Psoas muscle (tissue), 8 donors: Measurements from ENCODE around the gene SLC47A2. TPM values are rescaled to one million over a fixed set of nuclear protein-coding genes. Genes with fewer than 3 reads are reported as not detected.

Source experiments
- ATAC-seq, 4 donors: fragments of 200-7000 bp; cut with Tn5 transposase; one replicate each; pipeline ENCODE4 v1.9.1; 2020; ENCODE audit warnings: moderate library complexity in 3 of 4, mild to moderate bottlenecking in 2 of 4
- DNase-seq, 2 donors: peaks; one replicate each; pipeline ENCODE4 v3.0.0-alpha.2; 2020
- H3K27ac ChIP-seq: fragments of 200-600 bp; one replicate; pipeline ENCODE4 v1.8.0; 2022
- H3K27me3 ChIP-seq, 3 donors: fragments of 200-600 bp in 1 of 3; one replicate each; pipeline versions ENCODE4 v1.6.1 to v1.8.0; 2013 to 2022; ENCODE audit warnings: low read length in 2 of 3, mild to moderate bottlenecking in 2 of 3, moderate library complexity in 1 of 3; ENCODE audit not compliant: insufficient read depth in 3 of 3
- H3K36me3 ChIP-seq, 2 donors: fragments of 200-600 bp in 1 of 2; one replicate each; pipeline versions ENCODE4 v1.6.1 to v1.8.0; 2013 to 2022; ENCODE audit warnings: low read depth in 1 of 2, mild to moderate bottlenecking in 1 of 2, moderate library complexity in 1 of 2; ENCODE audit not compliant: insufficient read depth in 1 of 2
- H3K4me1 ChIP-seq: fragments of 200-600 bp; one replicate; pipeline ENCODE4 v1.8.0; 2022
- H3K4me3 ChIP-seq: fragments of 200-600 bp; one replicate; pipeline ENCODE4 v1.8.0; 2022; ENCODE audit warnings: mild to moderate bottlenecking
- H3K9me3 ChIP-seq: fragments of 200-600 bp; one replicate; pipeline ENCODE4 v1.8.0; 2022
- WGBS, 3 donors: extraction: QIAGEN DNeasy Blood & Tissue Kit; methylation state at CpG; one replicate each; pipeline versions ENCODE4 v1.1.6 to v1.1.7; 2013; 5-methylcytosine and 5-hydroxymethylcytosine counted together
- intact Hi-C, 2 donors: fragments of 100-400 bp; cut with DNase I; formaldehyde crosslinking; loops; one replicate each; pipeline versions ENCODE4 v1.11.0 to v1.14.2; 2022
- polyA plus RNA-seq, 3 donors: library from polyadenylated mRNA; stranded (reverse); fragments of 200-250 nt; gene quantifications; one replicate each; pipeline ENCODE4 v1.2.3, GENCODE V29; 2013
- total RNA-seq, 4 donors: library from RNA; stranded (reverse); fragmentation: NEBNext Ultra II Directional in 2 of 4; extraction: Animal tissue kit (Norgen Biotek cat#: 25700) in 2 of 4; gene quantifications; one replicate each; pipeline versions ENCODE4 v1.2.1 to v1.2.4, GENCODE V29; 2021 to 2023
- TF ChIP-seq, protein P1 (sequence below): fragments of 200-600 bp; IDR thresholded peaks from one replicate; pipeline ENCODE4 v1.8.0; 2022; ENCODE audit warnings: antibody characterized with exemption
- donor health status: healthy with polysubstance abuse.
- donor health status: DM: no; HTN: no; CAD: no; lungs with moderate emphysema.
- donor health status: Bipolar disorder and iron deficiency.
- donor health status: healthy.
- donor health status: DM: yes; HTN: yes; CAD: no.
- donor health status: DM: no; HTN: no; CAD: no.
- donor health status: DM: no; HTN: no; CAD: no.
- donor health status: DM: yes; HTN: yes; CAD: no.

Gene SLC47A2
- total and polyA plus RNA-seq, 7 donors = 0.01 to 1.1 (median 0.06) TPM; not detected in 3

DNA sequence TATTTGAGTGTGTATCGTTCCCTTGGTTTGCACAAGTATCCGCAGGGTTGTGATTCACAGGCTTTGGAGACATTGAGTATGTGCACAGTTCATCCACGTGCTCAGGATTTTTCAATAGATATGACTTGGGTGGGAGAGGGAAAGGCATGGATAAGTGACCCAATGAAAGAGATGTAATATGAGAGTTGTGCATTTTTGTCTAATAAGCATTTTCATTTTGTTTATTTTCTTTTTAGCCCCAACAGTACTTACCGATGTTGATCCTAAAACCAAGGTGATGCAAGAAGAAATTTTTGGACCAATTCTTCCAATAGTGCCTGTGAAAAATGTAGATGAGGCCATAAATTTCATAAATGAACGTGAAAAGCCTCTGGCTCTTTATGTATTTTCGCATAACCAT is 53.3 kb downstream of the SLC47A2 start:
- H3K4me1 ChIP-seq = peaks cover 25% of the 10 kb centered on the region
- TF ChIP-seq, protein P1, sequence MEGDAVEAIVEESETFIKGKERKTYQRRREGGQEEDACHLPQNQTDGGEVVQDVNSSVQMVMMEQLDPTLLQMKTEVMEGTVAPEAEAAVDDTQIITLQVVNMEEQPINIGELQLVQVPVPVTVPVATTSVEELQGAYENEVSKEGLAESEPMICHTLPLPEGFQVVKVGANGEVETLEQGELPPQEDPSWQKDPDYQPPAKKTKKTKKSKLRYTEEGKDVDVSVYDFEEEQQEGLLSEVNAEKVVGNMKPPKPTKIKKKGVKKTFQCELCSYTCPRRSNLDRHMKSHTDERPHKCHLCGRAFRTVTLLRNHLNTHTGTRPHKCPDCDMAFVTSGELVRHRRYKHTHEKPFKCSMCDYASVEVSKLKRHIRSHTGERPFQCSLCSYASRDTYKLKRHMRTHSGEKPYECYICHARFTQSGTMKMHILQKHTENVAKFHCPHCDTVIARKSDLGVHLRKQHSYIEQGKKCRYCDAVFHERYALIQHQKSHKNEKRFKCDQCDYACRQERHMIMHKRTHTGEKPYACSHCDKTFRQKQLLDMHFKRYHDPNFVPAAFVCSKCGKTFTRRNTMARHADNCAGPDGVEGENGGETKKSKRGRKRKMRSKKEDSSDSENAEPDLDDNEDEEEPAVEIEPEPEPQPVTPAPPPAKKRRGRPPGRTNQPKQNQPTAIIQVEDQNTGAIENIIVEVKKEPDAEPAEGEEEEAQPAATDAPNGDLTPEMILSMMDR = no peak
- no peak overlapping the region for H3K4me3 ChIP-seq
- 89 to 91% (median 90%) methylated on average over 6 of the region's 6 CpGs for WGBS, 3 donors
- no peaks in the 10 kb centered on the region for H3K9me3 ChIP-seq
- no peak overlapping the region for H3K27ac ChIP-seq
- ATAC-seq (no peak), DNase-seq (no peak)
- intact Hi-C loops = no loop called here
- H3K36me3 ChIP-seq = peaks cover 8 to 93% of the 10 kb centered on the region in 2 donors
- no peaks in the 10 kb centered on the region for H3K27me3 ChIP-seq

DNA sequence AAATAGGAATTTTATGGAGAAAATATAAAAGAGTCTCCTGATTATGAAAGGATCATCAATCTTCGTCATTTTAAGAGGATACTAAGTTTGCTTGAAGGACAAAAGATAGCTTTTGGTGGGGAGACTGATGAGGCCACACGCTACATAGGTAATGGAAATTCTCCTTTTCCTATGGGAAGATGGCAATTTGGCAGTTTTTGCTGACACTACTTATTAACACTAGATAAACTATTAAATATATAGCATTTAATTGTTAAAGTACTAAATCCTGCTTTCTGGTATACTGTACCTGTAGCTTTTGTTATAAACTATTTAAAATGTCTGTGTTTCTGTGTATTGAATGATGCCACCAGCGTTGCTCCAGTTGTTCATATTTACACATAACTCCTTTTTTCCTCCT is 55.3 kb downstream of the SLC47A2 start:
- intact Hi-C loops = no loop called here
- H3K9me3 ChIP-seq = no peaks in the 10 kb centered on the region
- TF ChIP-seq, protein P1 = no peak
- no peak overlapping the region for H3K27ac ChIP-seq
- peaks cover 11 to 95% of the 10 kb centered on the region in 2 donors for H3K36me3 ChIP-seq
- no peaks in the 10 kb centered on the region for H3K27me3 ChIP-seq
- H3K4me1 ChIP-seq = peaks cover 25% of the 10 kb centered on the region
- DNase-seq (no peak), ATAC-seq (no peak)
- WGBS, 3 donors = 94% methylated on average over 3 of the region's 3 CpGs
- no peak overlapping the region for H3K4me3 ChIP-seq

DNA sequence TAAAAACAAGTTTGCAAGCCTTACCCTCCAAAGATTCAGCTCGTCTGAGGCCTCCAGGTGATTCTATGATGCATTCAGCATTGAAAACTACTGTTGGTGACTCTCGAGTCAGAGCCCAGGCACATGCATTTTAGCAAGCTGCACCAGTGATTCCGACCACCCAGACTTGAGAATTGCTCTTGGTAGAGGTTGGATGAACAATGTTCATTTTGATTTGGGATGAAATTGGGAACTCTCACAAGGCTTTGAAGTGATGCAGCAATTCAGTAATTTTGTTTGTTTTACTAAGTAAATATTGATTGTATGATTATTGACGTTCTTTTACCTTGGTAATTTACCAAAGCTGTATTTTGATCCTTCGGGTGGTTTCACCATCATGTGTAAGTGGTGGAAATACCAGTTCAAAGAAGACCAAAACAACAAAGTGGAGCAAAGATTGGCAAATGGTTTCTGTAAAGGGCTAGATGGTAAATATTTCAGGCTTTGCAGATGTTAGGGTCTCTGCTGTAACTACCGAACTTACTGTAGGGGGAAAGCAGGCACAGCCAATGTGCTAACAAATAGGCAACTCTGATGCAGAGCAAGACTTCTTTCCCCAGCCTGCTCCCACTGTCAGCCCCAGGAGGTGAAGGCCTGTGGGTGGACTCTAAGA is 56.0 kb downstream of the SLC47A2 start:
- no peak for DNase-seq
- H3K36me3 ChIP-seq = peaks cover 14 to 95% of the 10 kb centered on the region in 2 donors
- H3K27ac ChIP-seq = peak overlapping the region; percentile 10
- whole genome bisulfite sequencing, 3 donors = 89 to 91% (median 91%) methylated on average over 6 of the region's 6 CpGs
- intact Hi-C loops = no loop called here
- TF ChIP-seq, protein P1 = no peak
- H3K4me3 ChIP-seq = no peak overlapping the region
- no peaks in the 10 kb centered on the region for H3K27me3 ChIP-seq
- H3K4me1 ChIP-seq = peaks cover 25% of the 10 kb centered on the region
- no peaks in the 10 kb centered on the region for H3K9me3 ChIP-seq
- no peak for ATAC-seq

DNA sequence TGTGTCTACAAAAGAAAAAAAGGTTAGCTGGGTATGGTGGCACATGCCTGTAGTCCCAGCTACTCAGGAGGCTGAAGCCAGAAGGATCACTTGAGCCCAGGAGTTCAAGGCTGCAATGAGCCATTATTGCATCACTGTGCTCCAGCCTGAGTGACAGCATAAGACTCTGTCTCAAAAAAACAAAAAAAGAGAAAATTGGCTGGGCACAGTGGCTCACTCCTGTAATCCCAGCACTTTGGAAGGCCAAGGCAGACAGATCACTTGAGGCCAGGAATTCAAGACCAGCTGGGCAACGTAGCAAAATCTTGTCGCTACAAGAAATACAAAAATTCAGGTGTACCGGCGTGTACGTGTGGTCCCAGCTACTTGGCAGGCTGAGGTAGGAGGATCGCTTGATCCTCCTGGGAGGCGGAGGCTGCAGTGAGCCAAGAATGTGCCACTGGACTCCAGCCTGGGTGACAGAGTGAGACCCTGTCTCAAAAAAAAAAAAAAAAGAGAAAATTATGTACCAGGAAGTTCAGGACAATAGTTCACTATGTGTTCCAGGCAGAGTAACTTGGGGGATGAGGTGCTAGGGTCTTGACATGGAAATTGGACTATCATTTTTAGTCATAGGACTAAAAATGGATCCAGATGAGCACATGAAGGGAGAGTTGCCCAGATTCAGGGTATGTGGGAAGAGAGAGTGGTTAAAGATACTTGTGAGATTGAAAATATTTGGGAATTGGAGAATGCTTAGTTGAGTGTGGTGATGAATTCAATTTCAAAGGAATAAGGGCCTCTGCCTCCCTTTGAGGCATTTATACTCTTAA is 56.8 kb downstream of the SLC47A2 start:
- WGBS, 3 donors = 37 to 44% (median 41%) methylated on average over 7 of the region's 7 CpGs
- intact Hi-C loops = no loop called here
- no peaks in the 10 kb centered on the region for H3K27me3 ChIP-seq
- peaks cover 14 to 96% of the 10 kb centered on the region in 2 donors for H3K36me3 ChIP-seq
- no peak for DNase-seq
- H3K4me3 ChIP-seq = no peak overlapping the region
- peaks cover 22% of the 10 kb centered on the region for H3K4me1 ChIP-seq
- peak; percentile 32 to 65 (median 51) for ATAC-seq
- H3K9me3 ChIP-seq = no peaks in the 10 kb centered on the region
- H3K27ac ChIP-seq = peak overlapping the region; percentile 46
- TF ChIP-seq, protein P1 = no peak
